ENCODE measurements around the gene PTPRD. TPM values are rescaled to one million over a fixed set of nuclear protein-coding genes. Genes with fewer than 3 reads are reported as not detected.

PTPRD gene
- total and polyA plus RNA-seq, 9 donors: 16.2 to 231 (median 85.8) TPM

DNA sequence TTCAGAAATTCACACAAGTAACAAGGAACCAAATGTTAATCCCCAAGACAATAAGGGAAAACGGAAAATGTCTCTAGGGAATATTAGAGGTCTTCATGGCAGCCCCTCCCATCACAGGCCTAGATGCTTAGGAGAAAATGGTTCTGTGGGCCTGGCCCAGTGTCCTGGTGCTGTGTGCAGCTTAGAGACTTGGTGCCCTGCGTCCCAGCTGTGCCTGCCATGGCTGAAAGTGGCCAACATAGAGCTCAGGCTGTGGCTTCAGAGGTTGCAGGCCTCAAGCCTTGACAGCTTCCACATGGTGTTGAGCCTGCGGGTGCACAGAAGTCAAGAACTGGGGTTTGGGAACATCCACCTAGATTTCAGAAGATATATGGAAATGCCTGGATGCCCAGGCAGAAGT lies 942.3 kb downstream of the PTPRD start:
- TF ChIP-seq POLR2A (IDR thresholded peaks at IDR 0.05): no peak
- TF ChIP-seq, protein P1, sequence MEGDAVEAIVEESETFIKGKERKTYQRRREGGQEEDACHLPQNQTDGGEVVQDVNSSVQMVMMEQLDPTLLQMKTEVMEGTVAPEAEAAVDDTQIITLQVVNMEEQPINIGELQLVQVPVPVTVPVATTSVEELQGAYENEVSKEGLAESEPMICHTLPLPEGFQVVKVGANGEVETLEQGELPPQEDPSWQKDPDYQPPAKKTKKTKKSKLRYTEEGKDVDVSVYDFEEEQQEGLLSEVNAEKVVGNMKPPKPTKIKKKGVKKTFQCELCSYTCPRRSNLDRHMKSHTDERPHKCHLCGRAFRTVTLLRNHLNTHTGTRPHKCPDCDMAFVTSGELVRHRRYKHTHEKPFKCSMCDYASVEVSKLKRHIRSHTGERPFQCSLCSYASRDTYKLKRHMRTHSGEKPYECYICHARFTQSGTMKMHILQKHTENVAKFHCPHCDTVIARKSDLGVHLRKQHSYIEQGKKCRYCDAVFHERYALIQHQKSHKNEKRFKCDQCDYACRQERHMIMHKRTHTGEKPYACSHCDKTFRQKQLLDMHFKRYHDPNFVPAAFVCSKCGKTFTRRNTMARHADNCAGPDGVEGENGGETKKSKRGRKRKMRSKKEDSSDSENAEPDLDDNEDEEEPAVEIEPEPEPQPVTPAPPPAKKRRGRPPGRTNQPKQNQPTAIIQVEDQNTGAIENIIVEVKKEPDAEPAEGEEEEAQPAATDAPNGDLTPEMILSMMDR (IDR thresholded peaks at IDR 0.05): no peak
- TF ChIP-seq EP300 (IDR thresholded peaks at IDR 0.05): no peak
- intact Hi-C loops (cut with DNase I): loop anchor here in 1 of 4 donors (5.0 kb wide), 1 partner anchor 228 kb away; no protein-coding TSS in a partner anchor
- no peaks in the 10 kb centered on the region for H3K27me3 ChIP-seq
- 83 to 89% (median 86%) methylated on average over 3 of the region's 3 CpGs for WGBS, 3 donors
- DNase-seq: no peak
- H3K36me3 ChIP-seq: no peaks in the 10 kb centered on the region
- H3K27ac ChIP-seq: no peak overlapping the region
- H3K4me1 ChIP-seq (ENCODE audit: insufficient read depth): no peaks in the 10 kb centered on the region
- no peaks in the 10 kb centered on the region for H3K9me3 ChIP-seq
- H3K4me3 ChIP-seq: no peak overlapping the region

DNA sequence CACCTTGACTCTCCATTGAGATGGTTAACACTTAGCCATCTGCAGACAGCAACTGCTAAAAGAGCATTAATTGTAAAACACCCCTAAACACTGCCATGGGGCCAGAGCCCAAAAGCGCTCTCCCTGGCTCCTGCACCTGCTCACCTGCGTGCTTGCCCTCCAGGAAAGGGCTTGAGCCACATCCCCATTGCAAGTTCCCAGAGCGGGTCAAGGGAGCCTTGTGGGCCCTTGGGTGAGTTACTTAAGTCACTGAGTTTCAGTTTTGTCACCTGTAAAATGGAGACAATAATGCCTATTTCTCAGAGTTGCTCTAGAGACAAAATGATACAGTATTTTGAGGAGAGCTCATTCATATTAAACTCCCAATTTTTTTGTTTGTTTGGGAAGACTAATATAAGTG lies 967.8 kb downstream of the PTPRD start:
- Histone ChIP-seq H3K27me3 (no peaks in the 10 kb centered on the region), H3K4me1 (ENCODE audit: insufficient read depth) (no peaks in the 10 kb centered on the region), H3K36me3 (no peaks in the 10 kb centered on the region), H3K4me3 (no peak overlapping the region), H3K27ac (no peak overlapping the region), H3K9me3 (no peaks in the 10 kb centered on the region)
- TF ChIP-seq EP300 (IDR thresholded peaks at IDR 0.05): no peak
- TF ChIP-seq, protein P1 (IDR thresholded peaks at IDR 0.05): no peak
- no peak for TF ChIP-seq POLR2A (IDR thresholded peaks at IDR 0.05)
- DNase-seq: no peak
- intact Hi-C loops (cut with DNase I): no loop called here
- WGBS, 3 donors: 92 to 100% (median 94%) methylated on average over 3 of the region's 3 CpGs

DNA sequence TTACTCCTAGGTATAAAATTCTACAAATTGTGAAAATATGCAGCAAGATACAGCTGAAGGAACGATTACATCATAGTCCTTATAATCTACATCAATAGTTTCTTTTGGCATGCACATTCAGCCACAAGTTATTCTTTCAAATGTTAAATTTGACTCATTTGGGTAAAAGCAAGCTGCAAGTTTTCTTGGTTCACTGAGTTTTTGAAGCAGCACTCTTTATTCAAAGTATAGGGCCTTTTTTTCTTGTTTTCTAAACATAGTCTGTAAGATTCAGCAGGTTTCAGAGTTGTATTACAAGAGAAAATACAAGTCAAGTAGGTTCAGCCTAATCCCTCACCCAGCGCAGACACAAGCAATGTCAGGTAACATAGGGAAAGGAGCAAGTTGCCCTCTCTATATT lies 981.5 kb downstream of the PTPRD start:
- DNase-seq: no peak
- no peak overlapping the region for H3K27ac ChIP-seq
- no peaks in the 10 kb centered on the region for H3K36me3 ChIP-seq
- H3K27me3 ChIP-seq: no peaks in the 10 kb centered on the region
- no peaks in the 10 kb centered on the region for H3K9me3 ChIP-seq
- no peak for TF ChIP-seq POLR2A (IDR thresholded peaks at IDR 0.05)
- TF ChIP-seq EP300 (IDR thresholded peaks at IDR 0.05): no peak
- TF ChIP-seq, protein P1 (IDR thresholded peaks at IDR 0.05): no peak
- H3K4me3 ChIP-seq: no peak overlapping the region
- H3K4me1 ChIP-seq (ENCODE audit: insufficient read depth): no peaks in the 10 kb centered on the region
- WGBS, 3 donors: 75 to 80% (median 79%) methylated on average over 2 of the region's 2 CpGs
- intact Hi-C loops (cut with DNase I): no loop called here

DNA sequence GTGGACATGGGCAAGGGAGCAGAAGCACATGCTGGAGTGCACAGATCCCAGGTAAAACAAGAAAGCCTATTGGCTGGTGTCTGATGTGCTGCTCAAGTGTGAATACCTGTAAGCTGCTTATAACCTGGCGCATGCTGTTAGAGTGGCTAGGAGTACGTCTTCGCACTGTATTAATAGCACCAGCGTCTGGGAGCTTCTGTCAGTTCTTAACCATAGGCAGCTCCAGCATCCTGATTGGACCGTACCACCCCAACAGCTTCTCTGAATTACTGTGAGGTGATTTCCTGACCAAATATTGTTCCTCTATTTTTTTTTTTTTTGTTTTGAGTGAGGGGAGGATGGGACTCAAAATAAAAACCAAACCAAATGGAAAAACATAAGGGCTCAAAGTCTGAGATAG lies 987.6 kb downstream of the PTPRD start:
- 95 to 97% (median 96%) methylated on average over 5 of the region's 5 CpGs for WGBS, 3 donors

More for the DNA sequence above, 987.6 kb downstream of the PTPRD start:
- H3K27ac ChIP-seq: no peak overlapping the region
- no peaks in the 10 kb centered on the region for H3K27me3 ChIP-seq
- no peaks in the 10 kb centered on the region for H3K4me1 ChIP-seq (ENCODE audit: insufficient read depth)
- intact Hi-C loops (cut with DNase I): no loop called here
- no peaks in the 10 kb centered on the region for H3K36me3 ChIP-seq
- no peaks in the 10 kb centered on the region for H3K9me3 ChIP-seq
- no peak for DNase-seq
- TF ChIP-seq EP300 (IDR thresholded peaks at IDR 0.05) (no peak), POLR2A (IDR thresholded peaks at IDR 0.05) (no peak)
- TF ChIP-seq, protein P1 (IDR thresholded peaks at IDR 0.05): no peak
- no peak overlapping the region for H3K4me3 ChIP-seq

Data from ovary (tissue), 9 donors.